H1 (cell line): Measurements from ENCODE around the gene GLRX5. TPM values are rescaled to one million over a fixed set of nuclear protein-coding genes. Genes with fewer than 3 reads are reported as not detected.

Experiments
- CTCF ChIA-PET: fragments of 300-600 bp; sonication (Branson Sonifier 250); formaldehyde crosslinking; loops from one replicate; lab custom pipeline; 2021; ENCODE audit not compliant: partially characterized antibody; lab: Charles Lee
- POLR2A ChIA-PET: fragments of 300-600 bp; sonication (Branson Sonifier 250); formaldehyde crosslinking; loops from one replicate; lab custom pipeline; 2021; ENCODE audit warnings: inconsistent platforms; ENCODE audit not compliant: partially characterized antibody; lab: Charles Lee
- DNase-seq, 2 experiments: peaks; one replicate each; pipeline versions ENCODE4 v3.0.0 to v3.0.0-alpha.2; 2010 to 2022; ENCODE audit warnings: low spot score in 2 of 2, low read depth in 1 of 2, mixed read lengths in 1 of 2
- FAIRE-seq: peaks from 2 replicates; lab custom pipeline; 2011; peaks lifted over from hg19 to GRCh38; lab: Jason Lieb, UNC
- H2AFZ ChIP-seq: 2 replicates; pipeline ENCODE4 v1.8.1; 2012; ENCODE audit warnings: low read length, inconsistent platforms
- H2AK5ac ChIP-seq: 2 replicates; pipeline ENCODE4 v1.6.1; 2013; ENCODE audit warnings: low read depth, low read length
- H2BK120ac ChIP-seq: replicated peaks from 2 replicates; pipeline ENCODE3; 2013; ENCODE audit warnings: low read depth, low read length, inconsistent platforms
- H2BK12ac ChIP-seq: 2 replicates; pipeline ENCODE4 v1.6.1; 2013; ENCODE audit warnings: low read depth, low read length
- H2BK15ac ChIP-seq: 2 replicates; pipeline ENCODE4 v1.6.1; 2013; ENCODE audit warnings: low read length
- H2BK20ac ChIP-seq: 2 replicates; pipeline ENCODE4 v1.6.1; 2013; ENCODE audit warnings: low read length
- H2BK5ac ChIP-seq: 2 replicates; pipeline ENCODE4 v1.6.1; 2013; ENCODE audit warnings: low read depth, low read length
- H3K14ac ChIP-seq: 2 replicates; pipeline ENCODE4 v1.6.1; 2013; ENCODE audit warnings: inconsistent platforms; ENCODE audit not compliant: insufficient read length
- H3K18ac ChIP-seq: 2 replicates; pipeline ENCODE4 v1.6.1; 2013; ENCODE audit warnings: low read length; ENCODE audit errors: extremely low read depth
- H3K23ac ChIP-seq: 2 replicates; pipeline ENCODE4 v1.6.1; 2013; ENCODE audit warnings: inconsistent platforms; ENCODE audit not compliant: insufficient read length
- H3K23me2 ChIP-seq: 2 replicates; pipeline ENCODE4 v1.6.1; 2013; ENCODE audit warnings: low read depth, low read length
- H3K27ac ChIP-seq: 2 replicates; pipeline ENCODE4 v1.6.1; 2011; ENCODE audit warnings: low read depth, low read length, inconsistent platforms
- H3K27me3 ChIP-seq, 4 experiments: replicated peaks in 1 of 4; 1 replicate in 1 of 4; 2 replicates in 3 of 4; pipeline versions ENCODE4 v1.6.1 to v1.8.1; 2011 to 2013; ENCODE audit warnings: low read length in 3 of 4, mild to moderate bottlenecking in 3 of 4, inconsistent platforms in 2 of 4, mixed read lengths in 2 of 4, moderate library complexity in 1 of 4; ENCODE audit not compliant: control insufficient read depth in 3 of 4, insufficient read depth in 3 of 4; ENCODE audit errors: extremely low read depth in 1 of 4
- H3K36me3 ChIP-seq, 4 experiments: 2 replicates each; pipeline versions ENCODE4 v1.6.1 to v1.8.1; 2011 to 2013; ENCODE audit warnings: mild to moderate bottlenecking in 4 of 4, low read length in 3 of 4, moderate library complexity in 2 of 4, control low read depth in 1 of 4, inconsistent platforms in 1 of 4; ENCODE audit not compliant: insufficient read depth in 4 of 4, control insufficient read depth in 2 of 4
- H3K4ac ChIP-seq: replicated peaks from 2 replicates; pipeline ENCODE3; 2013; ENCODE audit warnings: low read length, low read depth, mixed read lengths, inconsistent platforms; ENCODE audit not compliant: insufficient read length
- H3K4me1 ChIP-seq, 4 experiments: replicated peaks in 1 of 4; 1 replicate in 1 of 4; 2 replicates in 3 of 4; pipeline versions ENCODE4 v1.6.1 to v1.8.1; 2011 to 2013; ENCODE audit warnings: low read length in 3 of 4, inconsistent platforms in 2 of 4, mixed read lengths in 1 of 4; ENCODE audit not compliant: insufficient read depth in 4 of 4, control insufficient read depth in 3 of 4
- H3K4me2 ChIP-seq, 2 experiments: 2 replicates each; pipeline versions ENCODE4 v1.6.1 to v1.8.1; 2011 to 2013; ENCODE audit warnings: low read depth in 2 of 2, low read length in 2 of 2, control low read depth in 1 of 2, inconsistent platforms in 1 of 2, mild to moderate bottlenecking in 1 of 2; ENCODE audit not compliant: insufficient read depth in 1 of 2
- H3K4me3 ChIP-seq, 4 experiments: fragments of 200-600, 300-600 bp in 1 of 4; sonication (generic), shearing (Covaris generic), sonication (Bioruptor Twin) in 1 of 4; 2 replicates each; pipeline versions ENCODE4 v1.5.1 to v1.8.1; 2011 to 2016; ENCODE audit warnings: low read length in 4 of 4, low read depth in 3 of 4, control low read depth in 2 of 4, inconsistent platforms in 2 of 4, mild to moderate bottlenecking in 2 of 4, mixed read lengths in 1 of 4, moderate library complexity in 1 of 4; ENCODE audit not compliant: insufficient read depth in 2 of 4; ENCODE audit errors: extremely low read depth in 1 of 4
- H3K56ac ChIP-seq: replicated peaks from 2 replicates; pipeline ENCODE3; 2013; ENCODE audit warnings: low read depth, mild to moderate bottlenecking, mixed read lengths, low read length, inconsistent platforms; ENCODE audit not compliant: insufficient read length
- H3K79me1 ChIP-seq: 2 replicates; pipeline ENCODE4 v1.6.1; 2013; ENCODE audit warnings: low read depth, low read length, control low read depth
- H3K79me2 ChIP-seq, 2 experiments: 2 replicates each; pipeline versions ENCODE4 v1.6.1 to v1.8.1; 2012 to 2013; ENCODE audit warnings: low read length in 2 of 2, mild to moderate bottlenecking in 2 of 2, inconsistent platforms in 1 of 2; ENCODE audit not compliant: insufficient read depth in 2 of 2, control insufficient read depth in 1 of 2
- H3K9ac ChIP-seq, 4 experiments: replicated peaks in 1 of 4; 1 replicate in 1 of 4; 2 replicates in 3 of 4; pipeline versions ENCODE4 v1.6.1 to v1.8.1; 2011 to 2013; ENCODE audit warnings: low read depth in 3 of 4, low read length in 3 of 4, control low read depth in 2 of 4, mild to moderate bottlenecking in 2 of 4, moderate library complexity in 2 of 4, inconsistent platforms in 1 of 4; ENCODE audit errors: extremely low read depth in 1 of 4
- H3K9me3 ChIP-seq, 2 experiments: 2 replicates each; pipeline versions ENCODE4 v1.6.1 to v1.8.1; 2012 to 2013; ENCODE audit warnings: mild to moderate bottlenecking in 2 of 2, moderate library complexity in 2 of 2, control low read depth in 1 of 2, inconsistent platforms in 1 of 2, low read depth in 1 of 2, low read length in 1 of 2, mixed read lengths in 1 of 2; ENCODE audit not compliant: insufficient read depth in 2 of 2
- H4K20me1 ChIP-seq, 2 experiments: replicated peaks in 1 of 2; 2 replicates each; pipeline versions ENCODE3 to v1.8.1; 2011 to 2013; ENCODE audit warnings: inconsistent platforms in 2 of 2, low read length in 2 of 2, mild to moderate bottlenecking in 1 of 2; ENCODE audit not compliant: insufficient read depth in 2 of 2, control insufficient read depth in 1 of 2
- H4K5ac ChIP-seq: 2 replicates; pipeline ENCODE4 v1.6.1; 2013; ENCODE audit warnings: low read length, low read depth, mixed read lengths, inconsistent platforms; ENCODE audit not compliant: insufficient read length
- H4K8ac ChIP-seq: 2 replicates; pipeline ENCODE4 v1.8.0; 2013; ENCODE audit warnings: mild to moderate bottlenecking, moderate library complexity, low read length, inconsistent platforms; ENCODE audit not compliant: insufficient read depth; ENCODE audit errors: extremely low read depth
- H4K91ac ChIP-seq: replicated peaks from 2 replicates; pipeline ENCODE3; 2013; ENCODE audit warnings: low read length, mixed read lengths, inconsistent platforms; ENCODE audit not compliant: insufficient read length
- BRCA1 ChIP-seq: IDR thresholded peaks from 2 replicates; pipeline ENCODE4 v1.6.1; 2012; ENCODE audit warnings: low read depth, low read length, improper control_type of control experiment
- MAX ChIP-seq: IDR thresholded peaks from 2 replicates; pipeline ENCODE4 v1.6.1; 2012; ENCODE audit warnings: inconsistent platforms
- NRF1 ChIP-seq: IDR thresholded peaks from 2 replicates; pipeline ENCODE4 v1.6.1; 2011; ENCODE audit warnings: mild to moderate bottlenecking, low read depth, low read length, improper control_type of control experiment
- WGBS, 2 experiments: shearing (Covaris generic) in 1 of 2; methylation state at CpG; one replicate each; pipeline versions ENCODE4 v1.1.6 to v1.1.7; 2013 to 2015; ENCODE audit warnings: low lambda C conversion rate in 2 of 2, mixed read lengths in 2 of 2, inconsistent platforms in 1 of 2, low coverage in 1 of 2, missing lambda C conversion rate in 1 of 2; ENCODE audit not compliant: insufficient replicate concordance in 2 of 2, insufficient coverage in 1 of 2, insufficient read length in 1 of 2; ENCODE audit errors: extremely low coverage in 1 of 2, missing lambda C conversion rate in 1 of 2; 5-methylcytosine and 5-hydroxymethylcytosine counted together
- polyA plus RNA-seq, 7 experiments: library from polyadenylated mRNA; depleted of rRNA in 3 of 7; stranded (reverse) in 5 of 7; unstranded in 2 of 7; fragments of >200 nt in 5 of 7; fragments of 200-250 nt in 2 of 7; gene quantifications; 1 replicate in 5 of 7; 2 replicates in 1 of 7; 4 replicates in 1 of 7; pipeline versions ENCODE4 v1.2.1 to v1.2.3, GENCODE V29; 2011 to 2013; ENCODE audit warnings: missing spikeins in 2 of 7, mixed read lengths in 2 of 7
- total RNA-seq: library from RNA; stranded (reverse); fragmentation: NEBNext Ultra II Directional; extraction: Animal tissue kit (Norgen Biotek cat#: 25700); gene quantifications from 2 replicates; pipeline ENCODE4 v1.2.1, GENCODE V29; 2021

Gene GLRX5
- total and polyA plus RNA-seq, 2 of the 8 experiments (the other 6 are each of a cell fraction or from before 2014, with no cell fraction given): 70.1 to 88.8 TPM

- Histone ChIP-seq H3K56ac (no peak overlapping the region), H2BK5ac (no peak overlapping the region), H3K27ac (no peak overlapping the region), H3K27me3 (no peaks in the 10 kb centered on the region), H4K91ac (no peak overlapping the region), H3K36me3 (no peaks in the 10 kb centered on the region), H4K8ac (no peak overlapping the region), H3K18ac (no peak overlapping the region), H3K4me3 (no peak overlapping the region), H3K14ac (no peak overlapping the region), H2BK12ac (no peak overlapping the region), H3K9me3 (no peaks in the 10 kb centered on the region), H3K79me2 (no peaks in the 10 kb centered on the region), H2AK5ac (no peak overlapping the region), H2BK120ac (no peak overlapping the region), H3K4ac (no peak overlapping the region), H2AFZ (no peak overlapping the region), H4K5ac (no peak overlapping the region), H3K79me1 (no peaks in the 10 kb centered on the region), H4K20me1 (peaks cover 0 to 3% of the 10 kb centered on the region in 2 experiments), H2BK15ac (no peak overlapping the region), H3K4me1 (peaks cover 0 to 5% (median 3%) of the 10 kb centered on the region in 4 experiments; a peak in 2 of 7 replicates), H3K23me2 (no peaks in the 10 kb centered on the region), H3K4me2 (no peak overlapping the region), H2BK20ac (no peak overlapping the region), H3K23ac (no peak overlapping the region), H3K9ac (no peak overlapping the region)
- DNase-seq: no peak
- CTCF ChIA-PET: interaction anchor here (0.8 to 1.2 kb wide), 2 partner anchors 36 to 1388 kb away, joined by 5 to 10 read pairs; no protein-coding TSS in a partner anchor
- POLR2A ChIA-PET: no interaction called here
- 79% methylated on average over 6 of the region's 6 CpGs; no CpG with 5 or more reads in 1 of the 2 experiments for WGBS, 2 experiments
- TF ChIP-seq MAX: no peak
- TF ChIP-seq BRCA1: no peak
- no peak for TF ChIP-seq NRF1
- FAIRE-seq: no peak
Measured at GRCh38 chr14:95488376-95489213, 46.3 kb upstream of the GLRX5 start.
